ENCODE results near the gene RRP9.

The RRP9 gene

DNA sequence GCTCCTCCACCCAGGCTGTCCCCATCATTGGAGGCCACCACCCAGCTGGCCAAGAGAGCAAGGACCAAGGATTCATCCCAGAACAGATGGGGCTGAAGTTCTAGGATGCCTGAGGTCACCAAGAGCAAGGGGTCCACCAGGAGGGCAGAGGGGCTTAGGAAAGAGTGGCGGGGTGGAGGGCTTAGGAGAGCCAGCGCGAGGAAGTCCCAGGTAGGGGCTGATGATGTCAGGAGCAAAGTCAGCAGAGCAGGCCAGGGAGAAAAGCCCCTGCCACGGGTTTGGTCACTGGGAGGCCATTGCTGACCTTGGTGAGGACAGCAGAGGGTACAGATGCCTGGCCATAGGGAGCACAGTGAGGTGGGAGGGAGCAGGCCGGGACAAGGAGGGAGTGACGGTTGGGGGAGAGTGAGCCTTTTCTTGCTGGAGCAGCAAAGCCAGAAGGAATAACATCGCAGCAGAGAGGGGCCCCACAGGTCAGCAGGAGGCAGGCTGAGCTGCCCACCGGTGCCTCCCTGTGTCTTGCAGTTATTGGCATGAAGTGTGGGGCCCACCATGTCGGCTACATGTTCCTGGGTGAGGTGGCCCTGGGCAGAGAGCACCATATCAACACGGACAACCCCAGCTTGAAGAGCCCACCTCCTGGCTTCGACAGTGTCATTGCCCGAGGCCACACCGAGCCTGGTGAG, 5.7 kb upstream of the RRP9 start:
- Histone ChIP-seq H3F3A (ENCODE audit: low read depth) (no peaks in the 10 kb centered on the region), H3K9me3 (ENCODE audit: insufficient read depth, low read depth, low read length) (no peaks in the 10 kb centered on the region), H3K4me3 (ENCODE audit: low read length, poor library complexity, severe bottlenecking) (no peak overlapping the region), H3K79me2 (ENCODE audit: insufficient read depth, low read length) (no peaks in the 10 kb centered on the region), H3K9me2 (replicated peaks; ENCODE audit: low read depth, low read length) (no peaks in the 10 kb centered on the region), H2AFZ (ENCODE audit: low read length) (no peak overlapping the region), H3K36me3 (ENCODE audit: insufficient read depth, low read length) (no peaks in the 10 kb centered on the region), H3K4me1 (ENCODE audit: insufficient read depth, low read length, poor library complexity, severe bottlenecking) (peaks cover 11% of the 10 kb centered on the region), H3K27me3 (ENCODE audit: insufficient read depth, low read length, poor library complexity, severe bottlenecking) (no peaks in the 10 kb centered on the region), H4K20me1 (ENCODE audit: insufficient read depth, low read length, poor library complexity, severe bottlenecking) (no peaks in the 10 kb centered on the region), H3K4me2 (ENCODE audit: low read depth, low read length, poor library complexity, severe bottlenecking) (no peak overlapping the region), H3K9ac (ENCODE audit: low read depth, low read length, poor library complexity, severe bottlenecking) (no peak overlapping the region)
- no peak for TF ChIP-seq EZH2phosphoT487 (IDR thresholded peaks at IDR 0.05; ENCODE audit: borderline replicate concordance)
- TF ChIP-seq, protein P1, sequence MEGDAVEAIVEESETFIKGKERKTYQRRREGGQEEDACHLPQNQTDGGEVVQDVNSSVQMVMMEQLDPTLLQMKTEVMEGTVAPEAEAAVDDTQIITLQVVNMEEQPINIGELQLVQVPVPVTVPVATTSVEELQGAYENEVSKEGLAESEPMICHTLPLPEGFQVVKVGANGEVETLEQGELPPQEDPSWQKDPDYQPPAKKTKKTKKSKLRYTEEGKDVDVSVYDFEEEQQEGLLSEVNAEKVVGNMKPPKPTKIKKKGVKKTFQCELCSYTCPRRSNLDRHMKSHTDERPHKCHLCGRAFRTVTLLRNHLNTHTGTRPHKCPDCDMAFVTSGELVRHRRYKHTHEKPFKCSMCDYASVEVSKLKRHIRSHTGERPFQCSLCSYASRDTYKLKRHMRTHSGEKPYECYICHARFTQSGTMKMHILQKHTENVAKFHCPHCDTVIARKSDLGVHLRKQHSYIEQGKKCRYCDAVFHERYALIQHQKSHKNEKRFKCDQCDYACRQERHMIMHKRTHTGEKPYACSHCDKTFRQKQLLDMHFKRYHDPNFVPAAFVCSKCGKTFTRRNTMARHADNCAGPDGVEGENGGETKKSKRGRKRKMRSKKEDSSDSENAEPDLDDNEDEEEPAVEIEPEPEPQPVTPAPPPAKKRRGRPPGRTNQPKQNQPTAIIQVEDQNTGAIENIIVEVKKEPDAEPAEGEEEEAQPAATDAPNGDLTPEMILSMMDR (conservative IDR thresholded peaks at IDR 0.05; ENCODE audit: low read length), result no peak

DNA sequence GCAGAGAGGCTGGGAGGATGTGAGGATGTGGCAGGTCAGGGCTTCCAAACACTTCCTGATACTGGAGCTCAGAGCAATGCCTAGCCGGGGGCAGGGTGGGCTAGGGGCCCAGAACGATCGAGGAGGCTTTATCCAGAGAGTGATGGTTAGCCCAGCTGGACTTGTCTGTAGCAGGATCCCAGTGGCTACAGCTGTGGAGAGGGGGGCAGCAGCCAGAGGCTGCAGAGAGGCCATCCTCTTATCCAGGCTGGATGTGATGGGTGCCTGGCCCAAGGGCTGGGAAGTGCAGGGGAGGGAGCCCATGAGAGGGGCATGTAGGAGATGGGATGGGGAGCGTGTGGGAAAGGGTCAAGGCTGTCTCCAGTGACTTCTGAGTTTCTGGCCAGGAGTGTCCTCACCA, 5.1 kb upstream of the RRP9 start:
- H3K4me2 ChIP-seq (ENCODE audit: low read depth, low read length, poor library complexity, severe bottlenecking), result no peak overlapping the region

DNA sequence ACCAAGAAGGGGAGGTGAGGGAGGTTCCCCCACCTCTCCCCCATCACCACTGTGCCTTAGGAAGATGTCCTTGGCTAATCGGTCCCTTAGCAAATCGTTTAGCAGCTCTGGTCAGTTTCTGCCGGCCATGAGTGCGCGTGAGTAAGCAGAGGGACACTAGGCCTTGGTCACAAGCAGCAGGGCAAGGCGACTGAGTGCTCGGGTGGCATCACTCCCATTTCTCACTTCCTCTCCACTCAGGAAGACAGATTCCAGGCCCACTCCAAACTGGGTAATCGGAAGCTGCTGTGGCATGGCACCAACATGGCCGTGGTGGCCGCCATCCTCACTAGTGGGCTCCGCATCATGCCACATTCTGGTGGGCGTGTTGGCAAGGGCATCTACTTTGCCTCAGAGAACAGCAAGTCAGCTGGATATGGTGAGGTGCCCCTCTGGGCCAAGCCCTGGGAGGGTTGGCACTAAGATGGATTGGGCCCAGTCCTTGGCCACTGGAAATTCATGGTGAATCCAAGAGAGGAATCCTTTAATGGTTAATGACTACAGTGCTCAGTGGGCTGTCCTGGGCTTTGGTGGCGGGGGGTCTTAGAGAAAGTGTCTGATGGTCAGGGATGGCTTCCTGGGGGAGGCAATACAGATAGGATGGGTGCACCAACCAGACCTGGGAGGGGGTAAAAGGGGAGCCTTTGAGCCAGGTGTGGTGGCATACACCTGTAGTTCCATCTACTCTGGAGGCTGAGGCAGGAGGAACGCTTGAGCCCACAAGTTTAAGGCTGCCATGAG, 4.4 kb upstream of the RRP9 start:
- H3K9ac ChIP-seq (ENCODE audit: low read depth, low read length, poor library complexity, severe bottlenecking), result no peak overlapping the region
- no peak for TF ChIP-seq EZH2phosphoT487 (IDR thresholded peaks at IDR 0.05; ENCODE audit: borderline replicate concordance)
- TF ChIP-seq, protein P1 (conservative IDR thresholded peaks at IDR 0.05; ENCODE audit: low read length), result no peak
- H3K4me1 ChIP-seq (ENCODE audit: insufficient read depth, low read length, poor library complexity, severe bottlenecking), result peaks cover 16% of the 10 kb centered on the region
- no peaks in the 10 kb centered on the region for H3F3A ChIP-seq (ENCODE audit: low read depth)
- H3K4me3 ChIP-seq (ENCODE audit: low read length, poor library complexity, severe bottlenecking), result no peak overlapping the region
- H3K9me3 ChIP-seq (ENCODE audit: insufficient read depth, low read depth, low read length), result no peaks in the 10 kb centered on the region
- H3K9me2 ChIP-seq (replicated peaks; ENCODE audit: low read depth, low read length), result no peaks in the 10 kb centered on the region
- H4K20me1 ChIP-seq (ENCODE audit: insufficient read depth, low read length, poor library complexity, severe bottlenecking), result peaks cover 3% of the 10 kb centered on the region
- peaks cover 4% of the 10 kb centered on the region for H3K79me2 ChIP-seq (ENCODE audit: insufficient read depth, low read length)
- H2AFZ ChIP-seq (ENCODE audit: low read length), result no peak overlapping the region
- H3K4me2 ChIP-seq (ENCODE audit: low read depth, low read length, poor library complexity, severe bottlenecking), result no peak overlapping the region
- no peaks in the 10 kb centered on the region for H3K36me3 ChIP-seq (ENCODE audit: insufficient read depth, low read length)
- H3K27me3 ChIP-seq (ENCODE audit: insufficient read depth, low read length, poor library complexity, severe bottlenecking), result no peaks in the 10 kb centered on the region

More for the DNA sequence above, 5.1 kb upstream of the RRP9 start:
- Histone ChIP-seq H3K27me3 (ENCODE audit: insufficient read depth, low read length, poor library complexity, severe bottlenecking) (no peaks in the 10 kb centered on the region), H2AFZ (ENCODE audit: low read length) (no peak overlapping the region), H3K79me2 (ENCODE audit: insufficient read depth, low read length) (no peaks in the 10 kb centered on the region), H3K9me2 (replicated peaks; ENCODE audit: low read depth, low read length) (no peaks in the 10 kb centered on the region), H4K20me1 (ENCODE audit: insufficient read depth, low read length, poor library complexity, severe bottlenecking) (no peaks in the 10 kb centered on the region), H3K9ac (ENCODE audit: low read depth, low read length, poor library complexity, severe bottlenecking) (no peak overlapping the region), H3K4me3 (ENCODE audit: low read length, poor library complexity, severe bottlenecking) (no peak overlapping the region), H3F3A (ENCODE audit: low read depth) (no peaks in the 10 kb centered on the region), H3K9me3 (ENCODE audit: insufficient read depth, low read depth, low read length) (no peaks in the 10 kb centered on the region), H3K4me1 (ENCODE audit: insufficient read depth, low read length, poor library complexity, severe bottlenecking) (peaks cover 12% of the 10 kb centered on the region), H3K36me3 (ENCODE audit: insufficient read depth, low read length) (no peaks in the 10 kb centered on the region)
- no peak for TF ChIP-seq EZH2phosphoT487 (IDR thresholded peaks at IDR 0.05; ENCODE audit: borderline replicate concordance)
- TF ChIP-seq, protein P1 (conservative IDR thresholded peaks at IDR 0.05; ENCODE audit: low read length), result no peak

Measured in Loucy (cell line).